ENCODE measurements around the gene ATP2B2.
A peak's percentile ranks its signal among the peaks of the same experiment; 100 is the strongest.

Gene ATP2B2

DNA sequence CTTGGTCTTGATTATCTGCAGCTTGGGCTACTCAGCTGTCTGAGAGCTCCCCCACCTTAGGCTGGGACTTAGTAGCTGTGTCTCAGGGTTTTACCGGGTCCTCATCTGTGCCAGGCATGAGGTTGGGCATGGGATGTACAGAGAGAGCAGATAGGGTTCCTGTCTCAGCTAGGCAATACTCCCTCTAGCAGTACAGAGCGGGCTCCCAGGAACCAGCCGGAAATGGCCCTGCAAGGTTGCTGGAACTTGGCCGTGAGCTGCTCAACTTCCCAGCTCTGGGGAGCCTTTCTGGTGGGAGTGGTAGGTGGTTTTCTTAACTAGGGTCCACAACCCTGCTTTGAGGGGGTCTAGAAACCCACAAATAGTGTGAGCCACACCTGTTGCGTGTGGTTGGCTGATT lies 58.3 kb downstream of the ATP2B2 start:
- DNase-seq (ENCODE audit: low read depth): no peak
- TF ChIP-seq, protein P1, sequence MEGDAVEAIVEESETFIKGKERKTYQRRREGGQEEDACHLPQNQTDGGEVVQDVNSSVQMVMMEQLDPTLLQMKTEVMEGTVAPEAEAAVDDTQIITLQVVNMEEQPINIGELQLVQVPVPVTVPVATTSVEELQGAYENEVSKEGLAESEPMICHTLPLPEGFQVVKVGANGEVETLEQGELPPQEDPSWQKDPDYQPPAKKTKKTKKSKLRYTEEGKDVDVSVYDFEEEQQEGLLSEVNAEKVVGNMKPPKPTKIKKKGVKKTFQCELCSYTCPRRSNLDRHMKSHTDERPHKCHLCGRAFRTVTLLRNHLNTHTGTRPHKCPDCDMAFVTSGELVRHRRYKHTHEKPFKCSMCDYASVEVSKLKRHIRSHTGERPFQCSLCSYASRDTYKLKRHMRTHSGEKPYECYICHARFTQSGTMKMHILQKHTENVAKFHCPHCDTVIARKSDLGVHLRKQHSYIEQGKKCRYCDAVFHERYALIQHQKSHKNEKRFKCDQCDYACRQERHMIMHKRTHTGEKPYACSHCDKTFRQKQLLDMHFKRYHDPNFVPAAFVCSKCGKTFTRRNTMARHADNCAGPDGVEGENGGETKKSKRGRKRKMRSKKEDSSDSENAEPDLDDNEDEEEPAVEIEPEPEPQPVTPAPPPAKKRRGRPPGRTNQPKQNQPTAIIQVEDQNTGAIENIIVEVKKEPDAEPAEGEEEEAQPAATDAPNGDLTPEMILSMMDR (IDR thresholded peaks at IDR 0.05; ENCODE audit: insufficient read depth, low read depth, low read length, missing control alignments): no peak
- H3K4me3 ChIP-seq (ENCODE audit: low read length): no peak overlapping the region

DNA sequence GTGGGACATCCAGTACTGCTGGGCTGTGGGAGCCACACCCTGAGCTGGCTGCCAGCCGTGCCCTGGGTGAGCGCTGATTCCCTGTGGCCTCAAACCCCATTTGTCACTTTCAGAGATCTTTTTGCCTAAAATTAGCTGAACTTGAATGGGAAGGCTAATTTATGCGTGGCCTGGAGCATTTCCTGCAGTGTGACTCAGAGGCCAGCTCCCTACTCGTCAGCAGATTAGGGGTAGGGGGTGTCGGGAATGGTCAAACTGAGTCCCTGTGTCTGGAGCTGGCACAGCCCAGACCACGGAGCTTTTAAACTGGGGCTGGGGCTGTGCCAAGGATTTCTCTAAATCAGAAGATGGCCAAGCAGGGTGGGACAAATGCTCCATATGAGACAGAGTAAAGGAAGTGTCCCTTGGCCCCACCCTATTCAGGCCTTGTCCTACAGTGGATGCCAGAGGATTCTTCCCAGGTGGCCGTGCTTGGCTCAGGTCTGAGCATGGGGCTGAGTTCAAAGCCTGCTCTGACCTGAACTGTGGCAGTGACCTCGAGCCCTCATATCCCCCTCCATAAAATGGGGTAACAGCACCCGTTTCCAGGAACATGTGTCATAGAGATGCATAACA lies 59.7 kb downstream of the ATP2B2 start:
- TF ChIP-seq, protein P1 (IDR thresholded peaks at IDR 0.05; ENCODE audit: insufficient read depth, low read depth, low read length, missing control alignments): no peak

DNA sequence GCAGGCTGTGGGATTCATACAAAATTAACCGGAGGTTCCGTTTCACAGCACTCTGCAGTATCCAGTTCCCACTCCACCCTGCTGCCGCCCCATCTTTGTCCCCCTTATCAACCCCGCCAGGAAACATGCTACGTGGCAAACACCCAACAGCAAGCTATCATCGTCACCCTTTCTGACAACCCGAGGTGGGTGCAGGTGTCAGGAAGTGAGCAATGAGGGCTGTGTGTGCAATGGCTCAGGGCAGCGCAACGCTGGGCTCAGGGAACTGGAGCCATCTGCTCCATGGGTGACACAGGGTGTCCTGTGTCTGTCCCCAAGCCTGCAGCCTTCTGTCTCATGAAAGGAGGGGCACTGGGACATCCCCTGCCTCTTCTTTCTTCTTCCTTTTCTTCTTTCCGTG lies 60.9 kb downstream of the ATP2B2 start:
- no peak overlapping the region for H3K4me3 ChIP-seq (ENCODE audit: low read length)
- TF ChIP-seq, protein P1 (IDR thresholded peaks at IDR 0.05; ENCODE audit: insufficient read depth, low read depth, low read length, missing control alignments): no peak
- no peak for DNase-seq (ENCODE audit: low read depth)

More for the DNA sequence above, 59.7 kb downstream of the ATP2B2 start:
- no peak overlapping the region for H3K4me3 ChIP-seq (ENCODE audit: low read length)
- DNase-seq (ENCODE audit: low read depth): peak; percentile 14

- TF ChIP-seq, protein P1 (IDR thresholded peaks at IDR 0.05; ENCODE audit: insufficient read depth, low read depth, low read length, missing control alignments): no peak
- DNase-seq (ENCODE audit: low read depth): no peak
- H3K4me3 ChIP-seq (ENCODE audit: low read length): no peak overlapping the region
These were observed 61.3 kb downstream of the ATP2B2 start for GRCh38 chr3:10444110-10444429.

DNA sequence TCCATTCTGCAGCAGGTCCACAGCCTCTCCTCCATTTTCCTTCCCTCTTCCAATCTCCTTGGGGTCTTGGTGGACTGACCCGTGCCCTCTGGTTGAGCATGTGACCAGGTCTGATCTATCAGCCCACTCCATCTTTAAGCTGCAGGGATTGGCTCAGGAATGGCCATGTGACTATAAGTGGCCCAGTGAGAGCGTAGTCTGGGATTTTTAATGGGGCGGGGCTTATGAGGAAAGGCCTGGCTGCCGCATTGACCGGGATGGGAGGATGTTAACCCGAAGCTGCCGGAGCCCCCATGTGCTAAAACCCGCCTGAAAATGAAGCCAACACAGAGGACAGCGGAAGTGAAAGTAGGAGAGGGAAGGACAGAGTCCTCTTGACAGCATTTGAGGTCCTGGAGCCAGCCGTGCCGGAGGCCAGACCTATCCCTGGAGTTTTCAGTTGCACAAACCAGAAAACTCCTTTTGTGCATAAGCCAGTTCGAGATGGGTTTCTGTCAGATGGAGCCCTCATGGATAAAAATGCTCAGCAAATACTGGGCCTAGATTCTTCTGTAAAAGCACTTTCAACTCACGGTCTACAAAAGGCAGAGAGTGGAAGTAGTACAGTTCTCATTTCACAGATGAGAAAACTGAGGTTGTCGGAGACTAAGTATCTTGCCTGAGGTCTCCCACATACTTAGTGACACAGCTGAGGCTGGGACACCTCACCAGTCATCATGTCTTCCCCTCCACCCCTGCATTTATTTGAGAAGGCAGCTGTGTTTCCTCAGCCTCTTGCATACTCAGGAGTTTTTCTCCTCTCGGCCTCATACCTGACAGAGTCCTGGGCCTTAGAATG lies 61.9 kb downstream of the ATP2B2 start:
- no peak overlapping the region for H3K4me3 ChIP-seq (ENCODE audit: low read length)
- TF ChIP-seq, protein P1 (IDR thresholded peaks at IDR 0.05; ENCODE audit: insufficient read depth, low read depth, low read length, missing control alignments): no peak
- no peak for DNase-seq (ENCODE audit: low read depth)

GRCh38 chr3:10442151-10442795 lies 63.1 kb downstream of the ATP2B2 start:
- no peak overlapping the region for H3K4me3 ChIP-seq (ENCODE audit: low read length)
- TF ChIP-seq, protein P1 (IDR thresholded peaks at IDR 0.05; ENCODE audit: insufficient read depth, low read depth, low read length, missing control alignments): no peak
- no peak for DNase-seq (ENCODE audit: low read depth)

Data from epithelial cell of esophagus (primary cell).